ENCODE data around the gene TRPM3.

- no peak for TF ChIP-seq POLR2AphosphoS5 (IDR thresholded peaks at IDR 0.05)
- no peak for TF ChIP-seq CTCF (IDR thresholded peaks at IDR 0.05)
Measured at GRCh38 chr9:70616228-70616990, 505.0 kb downstream of the TRPM3 start.
